Activated naive CD4-positive, alpha-beta T cell treated with anti-CD3 and anti-CD28 coated beads for 36 hours (primary cell): Measurements from ENCODE around the gene PLA2G4E. TPM values are rescaled to one million over a fixed set of nuclear protein-coding genes. Genes with fewer than 3 reads are reported as not detected.

ENCODE experiments used
- CTCF ChIA-PET: fragments of 350-600 bp; sonication (Branson Sonifier 250); formaldehyde crosslinking; loops from one replicate; lab custom pipeline; 2021; ENCODE audit warnings: antibody characterized with exemption; lab: Charles Lee
- DNase-seq: peaks from one replicate; pipeline ENCODE4 v3.0.0-alpha.2; 2020
- H3K27ac Mint-ChIP-seq: one replicate; pipeline ENCODE4 v1.8.0; 2021; ENCODE audit warnings: mild to moderate bottlenecking, mixed read lengths
- H3K27me3 Mint-ChIP-seq: one replicate; pipeline ENCODE4 v1.8.0; 2021; ENCODE audit warnings: low read depth, mixed read lengths
- H3K36me3 Mint-ChIP-seq: one replicate; pipeline ENCODE4 v1.8.0; 2021; ENCODE audit warnings: low read depth, mixed read lengths
- H3K4me1 Mint-ChIP-seq: one replicate; pipeline ENCODE4 v1.8.0; 2021; ENCODE audit warnings: low read depth, mixed read lengths
- H3K4me3 Mint-ChIP-seq: one replicate; pipeline ENCODE4 v1.8.0; 2021; ENCODE audit warnings: mild to moderate bottlenecking, moderate library complexity, mixed read lengths
- H3K9me3 Mint-ChIP-seq: one replicate; pipeline ENCODE4 v1.8.0; 2021; ENCODE audit warnings: mixed read lengths
- intact Hi-C: fragments of 100-400 bp; cut with micrococcal nuclease; formaldehyde crosslinking; loops from one replicate; pipeline ENCODE4 v1.15.1; 2023
- total RNA-seq, 2 experiments: library from RNA; stranded (reverse); gene quantifications; one replicate each; pipeline ENCODE4 v1.2.3, GENCODE V29; 2021

PLA2G4E gene
- total RNA-seq, 2 experiments from 2014 or later: not detected

GRCh38 chr15:41978534-41978933, 42.3 kb downstream of the PLA2G4E start:
- H3K4me1 Mint-ChIP-seq: peaks cover 4% of the 10 kb centered on the region
- H3K36me3 Mint-ChIP-seq: no peaks in the 10 kb centered on the region
- no peaks in the 10 kb centered on the region for H3K9me3 Mint-ChIP-seq
- CTCF ChIA-PET: interaction anchor here (0.7 to 1.7 kb wide), 2 partner anchors 10 to 83 kb away, joined by 3 to 9 read pairs; no protein-coding TSS in a partner anchor
- H3K27ac Mint-ChIP-seq: no peak overlapping the region
- no peak for DNase-seq
- H3K4me3 Mint-ChIP-seq: no peak overlapping the region
- intact Hi-C loops: no loop called here
- H3K27me3 Mint-ChIP-seq: peaks cover 8% of the 10 kb centered on the region

- no peak overlapping the region for H3K27ac Mint-ChIP-seq
- H3K4me1 Mint-ChIP-seq: peaks cover 5% of the 10 kb centered on the region
- no peak overlapping the region for H3K4me3 Mint-ChIP-seq
- no peak for DNase-seq
- intact Hi-C loops: no loop called here
- H3K36me3 Mint-ChIP-seq: no peaks in the 10 kb centered on the region
- H3K9me3 Mint-ChIP-seq: no peaks in the 10 kb centered on the region
- peaks cover 8% of the 10 kb centered on the region for H3K27me3 Mint-ChIP-seq
- CTCF ChIA-PET: interaction anchor here (0.7 to 1.4 kb wide), 2 partner anchors 12 to 82 kb away, joined by 3 read pairs; no protein-coding TSS in a partner anchor
Measured at GRCh38 chr15:41977757-41978383, 43.0 kb downstream of the PLA2G4E start.

- Mint-ChIP-seq H3K27me3 (peaks cover 8% of the 10 kb centered on the region), H3K4me1 (peaks cover 13% of the 10 kb centered on the region), H3K9me3 (no peaks in the 10 kb centered on the region), H3K4me3 (no peak overlapping the region), H3K36me3 (peaks cover 2% of the 10 kb centered on the region), H3K27ac (no peak overlapping the region)
- intact Hi-C loops: no loop called here
- no peak for DNase-seq
- CTCF ChIA-PET: no interaction called here
Measured at GRCh38 chr15:41975669-41976068, 45.2 kb downstream of the PLA2G4E start.

- H3K4me1 Mint-ChIP-seq: peaks cover 27% of the 10 kb centered on the region
- no peaks in the 10 kb centered on the region for H3K9me3 Mint-ChIP-seq
- H3K27me3 Mint-ChIP-seq: peaks cover 8% of the 10 kb centered on the region
- H3K36me3 Mint-ChIP-seq: peaks cover 6% of the 10 kb centered on the region
- DNase-seq: no peak
- CTCF ChIA-PET: interaction anchor here (1.1 to 1.9 kb wide), 3 partner anchors 12 to 201 kb away, joined by 3 to 6 read pairs (median 3); no protein-coding TSS in a partner anchor
- intact Hi-C loops: loop anchor here (5.0 kb wide), 2 partner anchors 518 to 1022 kb away; partner anchors contain the start of genes CHAC1 and ZNF106
- H3K27ac Mint-ChIP-seq: no peak overlapping the region
- H3K4me3 Mint-ChIP-seq: no peak overlapping the region
Measured at GRCh38 chr15:41974041-41974440, 46.8 kb downstream of the PLA2G4E start.

GRCh38 chr15:41972253-41973242, 48.3 kb downstream of the PLA2G4E start, which contains the start of gene EHD4:
Gene EHD4 (minus strand): TSS chr15:41972557. CDS start chr15:41972494, 63 bp downstream.
- CTCF ChIA-PET: interaction anchor here (0.7 to 1.9 kb wide), 10 partner anchors 11 to 282 kb away, joined by 3 to 9 read pairs (median 4); partner anchors contain the start of gene MAPKBP1
- Mint-ChIP-seq H3K27ac (peak within 1 kb of the TSS; percentile 93), H3K4me3 (peak within 1 kb of the TSS; percentile 88), H3K9me3 (no peaks in the 10 kb centered on the region), H3K4me1 (peaks cover 42% of the 10 kb centered on the region), H3K36me3 (peaks cover 13% of the 10 kb centered on the region), H3K27me3 (peaks cover 8% of the 10 kb centered on the region)
- intact Hi-C loops: loop anchor here (1.0 to 5.0 kb wide), 3 partner anchors 312 to 1020 kb away; partner anchors contain the start of genes CHAC1, MGA and ZNF106
- DNase-seq: peak; percentile 97

GRCh38 chr15:41971895-41972252, 49.0 kb downstream of the PLA2G4E start:
- intact Hi-C loops: loop anchor here (1.0 to 5.0 kb wide), 14 partner anchors 32 to 1020 kb away; partner anchors contain the start of genes CHAC1, JMJD7, MAPKBP1 and MGA
- Mint-ChIP-seq H3K4me1 (peaks cover 46% of the 10 kb centered on the region), H3K27ac (peak overlapping the region; percentile 93), H3K36me3 (peaks cover 13% of the 10 kb centered on the region), H3K9me3 (no peaks in the 10 kb centered on the region), H3K4me3 (peak overlapping the region; percentile 88), H3K27me3 (peaks cover 7% of the 10 kb centered on the region)
- CTCF ChIA-PET: interaction anchor here (0.5 to 2.7 kb wide), 7 partner anchors 12 to 281 kb away, joined by 3 to 24 read pairs (median 5); partner anchors contain the start of gene MAPKBP1
- no peak for DNase-seq

- peak; percentile 91 for DNase-seq
- Mint-ChIP-seq H3K27ac (peak overlapping the region; percentile 93), H3K9me3 (no peaks in the 10 kb centered on the region), H3K27me3 (peaks cover 7% of the 10 kb centered on the region), H3K4me1 (peaks cover 49% of the 10 kb centered on the region), H3K4me3 (peak overlapping the region; percentile 88), H3K36me3 (peaks cover 13% of the 10 kb centered on the region)
- intact Hi-C loops: loop anchor here (1.0 to 5.0 kb wide), 13 partner anchors 31 to 1019 kb away; partner anchors contain the start of genes CHAC1, JMJD7, MAPKBP1 and RPAP1
- CTCF ChIA-PET: interaction anchor here (0.5 to 2.7 kb wide), 4 partner anchors 33 to 197 kb away, joined by 3 to 24 read pairs (median 4); partner anchors contain the start of gene MAPKBP1
Measured at GRCh38 chr15:41971089-41971894, 49.5 kb downstream of the PLA2G4E start.

- H3K36me3 Mint-ChIP-seq: peaks cover 15% of the 10 kb centered on the region
Measured at GRCh38 chr15:41970456-41970855, 50.4 kb downstream of the PLA2G4E start.

GRCh38 chr15:41969851-41970431, 50.9 kb downstream of the PLA2G4E start:
- intact Hi-C loops: loop anchor here (1.0 to 5.0 kb wide), 5 partner anchors 40 to 1018 kb away; partner anchors contain the start of genes CHAC1, RPAP1 and ZNF106
- CTCF ChIA-PET: interaction anchor here (0.6 to 2.7 kb wide), 6 partner anchors 19 to 1129 kb away, joined by 3 to 24 read pairs (median 4); partner anchors contain the start of gene MAPKBP1
- DNase-seq: peak; percentile 72
- H3K36me3 Mint-ChIP-seq: peaks cover 15% of the 10 kb centered on the region
- no peaks in the 10 kb centered on the region for H3K9me3 Mint-ChIP-seq
- peak overlapping the region; percentile 93 for H3K27ac Mint-ChIP-seq
- H3K27me3 Mint-ChIP-seq: peaks cover 3% of the 10 kb centered on the region
- peak overlapping the region; percentile 88 for H3K4me3 Mint-ChIP-seq
- peaks cover 54% of the 10 kb centered on the region for H3K4me1 Mint-ChIP-seq

More at GRCh38 chr15:41970456-41970855, 50.4 kb downstream of the PLA2G4E start:
- Mint-ChIP-seq H3K27ac (peak overlapping the region; percentile 93), H3K4me3 (peak overlapping the region; percentile 88), H3K9me3 (no peaks in the 10 kb centered on the region), H3K27me3 (peaks cover 5% of the 10 kb centered on the region), H3K4me1 (peaks cover 54% of the 10 kb centered on the region)
- DNase-seq: no peak
- intact Hi-C loops: loop anchor here (1.0 to 5.0 kb wide), 5 partner anchors 40 to 1018 kb away; partner anchors contain the start of genes CHAC1, RPAP1 and ZNF106
- CTCF ChIA-PET: interaction anchor here (0.6 to 2.7 kb wide), 6 partner anchors 19 to 476 kb away, joined by 3 to 24 read pairs (median 4); partner anchors contain the start of gene MAPKBP1

GRCh38 chr15:41968701-41969100, 52.1 kb downstream of the PLA2G4E start:
- CTCF ChIA-PET: interaction anchor here (0.8 to 1.6 kb wide), 2 partner anchors 32 to 64 kb away, joined by 3 to 5 read pairs; no protein-coding TSS in a partner anchor
- peaks cover 50% of the 10 kb centered on the region for H3K4me1 Mint-ChIP-seq
- no peak overlapping the region for H3K27ac Mint-ChIP-seq
- H3K9me3 Mint-ChIP-seq: no peaks in the 10 kb centered on the region
- no peaks in the 10 kb centered on the region for H3K27me3 Mint-ChIP-seq
- no peak overlapping the region for H3K4me3 Mint-ChIP-seq
- intact Hi-C loops: no loop called here
- peaks cover 15% of the 10 kb centered on the region for H3K36me3 Mint-ChIP-seq
- no peak for DNase-seq
